B cell (primary cell): ENCODE data around the gene SEM1. TPM values are rescaled to one million over a fixed set of nuclear protein-coding genes. Genes with fewer than 3 reads are reported as not detected.
"Not testable (repeated sequence)": the region's sequence is repeated elsewhere in the genome, so short reads cannot be mapped to it uniquely, and the experiment has no call there.

Source experiments
- ATAC-seq: fragments of 200-7000 bp; cut with Tn5 transposase; one replicate; pipeline ENCODE4 v1.10.0; 2021; ENCODE audit warnings: low read depth, mild to moderate bottlenecking, moderate number of reproducible peaks, moderate library complexity
- CTCF ChIA-PET: fragments of 350-600 bp; sonication (Branson Sonifier 250); formaldehyde crosslinking; loops from one replicate; lab custom pipeline; 2021; ENCODE audit warnings: antibody characterized with exemption, inconsistent platforms; lab: Charles Lee
- POLR2A ChIA-PET: fragments of 350-600 bp; sonication (Branson Sonifier 250); formaldehyde crosslinking; loops from one replicate; lab custom pipeline; 2021; ENCODE audit warnings: antibody characterized with exemption; lab: Charles Lee
- DNase-seq: peaks from one replicate; pipeline ENCODE4 v3.0.0; 2013
- H2AFZ ChIP-seq: 2 replicates; pipeline ENCODE4 v1.6.1; 2012; ENCODE audit warnings: mild to moderate bottlenecking, low read depth, low read length; ENCODE audit not compliant: insufficient read depth, poor library complexity, severe bottlenecking
- H3K27ac ChIP-seq, 2 donors: 1 replicate in 1 of 2; 2 replicates in 1 of 2; pipeline ENCODE4 v1.5.1; 2012 to 2013; ENCODE audit warnings: low read length in 2 of 2, mild to moderate bottlenecking in 2 of 2, moderate library complexity in 1 of 2
- H3K27me3 ChIP-seq, 4 experiments: fragments of 200-600 bp in 1 of 4; sonication (generic) in 1 of 4; replicated peaks in 1 of 4; 1 replicate in 2 of 4; 2 replicates in 2 of 4; pipeline versions ENCODE4 v1.6.1 to v1.7.0; 2013 to 2016; ENCODE audit warnings: low read length in 3 of 4, mild to moderate bottlenecking in 2 of 4, mixed read lengths in 1 of 4, moderate library complexity in 1 of 4; ENCODE audit not compliant: insufficient read depth in 4 of 4, control insufficient read depth in 3 of 4; ENCODE audit errors: control extremely low read depth in 1 of 4
- H3K36me3 ChIP-seq, 2 experiments: replicated peaks in 1 of 2; 1 replicate in 1 of 2; 2 replicates in 1 of 2; pipeline versions ENCODE4 v1.6.1 to v1.7.1; 2013; ENCODE audit warnings: low read length in 1 of 2; ENCODE audit not compliant: insufficient read depth in 2 of 2, control insufficient read depth in 1 of 2; ENCODE audit errors: control extremely low read depth in 1 of 2, extremely low read depth in 1 of 2
- H3K4me1 ChIP-seq, 2 donors: fragments of 200-600 bp in 1 of 2; sonication (generic) in 1 of 2; 1 replicate in 1 of 2; 2 replicates in 1 of 2; pipeline versions ENCODE4 v1.5.1 to v1.6.1; 2013 to 2017; ENCODE audit warnings: low read length in 2 of 2; ENCODE audit not compliant: control insufficient read depth in 2 of 2, insufficient read depth in 2 of 2
- H3K4me2 ChIP-seq: replicated peaks from 2 replicates; pipeline ENCODE3; 2012; ENCODE audit warnings: mild to moderate bottlenecking, low read depth, low read length; ENCODE audit not compliant: poor library complexity, severe bottlenecking
- H3K4me3 ChIP-seq, 5 experiments: fragments of 200-600 bp in 1 of 5; sonication (generic) in 1 of 5; 1 replicate in 3 of 5; 2 replicates in 2 of 5; pipeline versions ENCODE4 v1.5.1 to v1.7.0; 2011 to 2016; ENCODE audit warnings: low read length in 4 of 5, mild to moderate bottlenecking in 4 of 5, low read depth in 2 of 5, control low read depth in 1 of 5, moderate library complexity in 1 of 5; ENCODE audit not compliant: insufficient read depth in 1 of 5; ENCODE audit errors: control extremely low read depth in 1 of 5, extremely low read depth in 1 of 5
- H3K79me2 ChIP-seq: fragments of 200-600 bp; sonication (generic); one replicate; pipeline ENCODE4 v1.6.0; 2016; ENCODE audit warnings: low read length; ENCODE audit not compliant: control insufficient read depth, insufficient read depth
- H3K9ac ChIP-seq: fragments of 200-600 bp; sonication (generic); 2 replicates; pipeline ENCODE4 v1.6.1; 2017; ENCODE audit warnings: mild to moderate bottlenecking, low read length, moderate library complexity
- H3K9me3 ChIP-seq, 3 donors: one replicate each; pipeline versions ENCODE4 v1.6.1 to v1.7.1; 2013; ENCODE audit warnings: low read length in 2 of 3; ENCODE audit not compliant: control insufficient read depth in 2 of 3, insufficient read depth in 1 of 3; ENCODE audit errors: control extremely low read depth in 1 of 3
- H4K20me1 ChIP-seq: 2 replicates; pipeline ENCODE4 v1.6.0; 2012; ENCODE audit warnings: mild to moderate bottlenecking, low read length; ENCODE audit not compliant: insufficient read depth, control insufficient read depth, poor library complexity, severe bottlenecking
- H3K27ac Mint-ChIP-seq: one replicate; pipeline ENCODE4 v1.8.0; 2021; ENCODE audit warnings: mixed read lengths
- H3K27me3 Mint-ChIP-seq: one replicate; pipeline ENCODE4 v1.8.0; 2021; ENCODE audit warnings: mixed read lengths
- H3K4me1 Mint-ChIP-seq: one replicate; pipeline ENCODE4 v1.8.0; 2021; ENCODE audit warnings: mixed read lengths
- H3K4me3 Mint-ChIP-seq: one replicate; pipeline ENCODE4 v1.8.0; 2021; ENCODE audit warnings: mixed read lengths
- H3K9me3 Mint-ChIP-seq: one replicate; pipeline ENCODE4 v1.8.0; 2022; ENCODE audit warnings: mixed read lengths; ENCODE audit not compliant: insufficient read depth
- EZH2 ChIP-seq: IDR thresholded peaks from 2 replicates; pipeline ENCODE4 v1.6.1; 2012; ENCODE audit warnings: borderline replicate concordance, low read depth, mild to moderate bottlenecking, moderate library complexity, low read length; ENCODE audit not compliant: insufficient read depth, poor library complexity, severe bottlenecking
- WGBS: methylation state at CpG from one replicate; pipeline ENCODE4 v1.1.5; 2013; ENCODE audit warnings: missing lambda C conversion rate; ENCODE audit not compliant: insufficient coverage; 5-methylcytosine and 5-hydroxymethylcytosine counted together
- intact Hi-C: fragments of 100-400 bp; cut with micrococcal nuclease; formaldehyde crosslinking; loops from one replicate; pipeline ENCODE4 v1.10.0; 2022
- polyA plus RNA-seq: library from polyadenylated mRNA; depleted of rRNA; stranded (reverse); fragments of >200 nt; gene quantifications from 2 replicates; pipeline ENCODE4 v1.2.3, GENCODE V29; 2012
- total RNA-seq, 2 donors: library from RNA; stranded (reverse); fragments of 120-200 nt in 1 of 2; gene quantifications; 1 replicate in 1 of 2; 2 replicates in 1 of 2; pipeline versions ENCODE4 v1.2.3 to v1.2.4, GENCODE V29; 2013 to 2022
- TF ChIP-seq, protein P1 (sequence below): fragments of 200-600 bp; IDR thresholded peaks from one replicate; pipeline ENCODE4 v1.8.0; 2022; ENCODE audit warnings: antibody characterized with exemption, mild to moderate bottlenecking

SEM1 gene
- total and polyA plus RNA-seq, 2 donors (not counting 1 experiment from before 2014, with no cell fraction given) = 6.0 to 30.3 TPM

DNA sequence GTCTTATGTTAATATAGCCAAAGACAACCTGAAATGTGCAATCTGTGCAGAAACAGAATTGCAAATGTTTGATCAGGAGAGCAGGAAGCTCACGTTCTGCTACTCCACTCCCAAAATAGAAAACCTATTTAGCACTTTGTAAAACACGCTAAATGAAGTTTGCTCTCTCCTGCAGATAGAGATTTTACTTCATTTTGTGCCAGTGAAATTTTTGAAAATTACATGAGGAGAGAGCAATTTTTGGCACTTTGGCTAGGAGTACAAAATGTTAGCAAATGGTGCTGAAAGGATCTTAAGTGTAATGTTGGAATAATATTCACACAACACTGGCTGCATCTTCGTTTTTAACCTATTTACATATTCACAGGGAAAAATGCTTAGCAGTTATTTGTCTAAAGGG lies 61.9 kb downstream of the SEM1 start:
- no peak overlapping the region for H3K27ac Mint-ChIP-seq
- no peak for ATAC-seq
- no peaks in the 10 kb centered on the region for H3K4me1 Mint-ChIP-seq
- no peak overlapping the region for H3K27ac ChIP-seq
- TF ChIP-seq, protein P1, sequence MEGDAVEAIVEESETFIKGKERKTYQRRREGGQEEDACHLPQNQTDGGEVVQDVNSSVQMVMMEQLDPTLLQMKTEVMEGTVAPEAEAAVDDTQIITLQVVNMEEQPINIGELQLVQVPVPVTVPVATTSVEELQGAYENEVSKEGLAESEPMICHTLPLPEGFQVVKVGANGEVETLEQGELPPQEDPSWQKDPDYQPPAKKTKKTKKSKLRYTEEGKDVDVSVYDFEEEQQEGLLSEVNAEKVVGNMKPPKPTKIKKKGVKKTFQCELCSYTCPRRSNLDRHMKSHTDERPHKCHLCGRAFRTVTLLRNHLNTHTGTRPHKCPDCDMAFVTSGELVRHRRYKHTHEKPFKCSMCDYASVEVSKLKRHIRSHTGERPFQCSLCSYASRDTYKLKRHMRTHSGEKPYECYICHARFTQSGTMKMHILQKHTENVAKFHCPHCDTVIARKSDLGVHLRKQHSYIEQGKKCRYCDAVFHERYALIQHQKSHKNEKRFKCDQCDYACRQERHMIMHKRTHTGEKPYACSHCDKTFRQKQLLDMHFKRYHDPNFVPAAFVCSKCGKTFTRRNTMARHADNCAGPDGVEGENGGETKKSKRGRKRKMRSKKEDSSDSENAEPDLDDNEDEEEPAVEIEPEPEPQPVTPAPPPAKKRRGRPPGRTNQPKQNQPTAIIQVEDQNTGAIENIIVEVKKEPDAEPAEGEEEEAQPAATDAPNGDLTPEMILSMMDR = no peak
- no peak for TF ChIP-seq EZH2
- peaks cover 1% of the 10 kb centered on the region for H3K9me3 Mint-ChIP-seq
- H2AFZ ChIP-seq = no peak overlapping the region
- no peaks in the 10 kb centered on the region for H3K4me1 ChIP-seq
- no peaks in the 10 kb centered on the region for H3K36me3 ChIP-seq
- intact Hi-C loops = no loop called here
- H4K20me1 ChIP-seq = no peaks in the 10 kb centered on the region
- peaks cover 0 to 3% (median 0%) of the 10 kb centered on the region in 3 donors for H3K9me3 ChIP-seq
- no CpG with 5 or more reads among the region's 3 CpGs for WGBS
- H3K4me3 Mint-ChIP-seq = no peak overlapping the region
- no peaks in the 10 kb centered on the region for H3K27me3 Mint-ChIP-seq
- H3K79me2 ChIP-seq = no peaks in the 10 kb centered on the region
- ChIA-PET POLR2A (no interaction called here), CTCF (no interaction called here)
- H3K4me2 ChIP-seq = no peak overlapping the region
- no peak overlapping the region for H3K4me3 ChIP-seq
- H3K9ac ChIP-seq = no peak overlapping the region
- no peaks in the 10 kb centered on the region for H3K27me3 ChIP-seq
- DNase-seq = no peak

DNA sequence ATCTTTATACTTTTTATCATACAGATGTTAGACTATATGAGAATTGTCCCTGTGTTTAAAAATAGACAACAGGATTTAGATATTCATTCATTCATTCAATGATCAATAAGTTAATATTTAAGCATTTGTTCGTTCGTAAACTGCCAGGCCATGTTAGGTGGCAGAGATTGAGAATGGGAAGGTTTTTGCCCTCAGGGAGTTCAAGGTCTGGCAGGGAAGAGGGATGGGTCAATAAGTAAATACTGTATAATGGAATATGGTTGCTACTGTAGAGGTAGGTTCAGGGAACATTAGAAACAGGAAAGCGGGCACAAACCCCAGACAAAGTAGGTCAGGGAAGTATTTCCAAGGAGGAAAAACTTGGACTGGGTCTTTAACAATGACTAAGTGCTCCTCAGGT lies 64.6 kb downstream of the SEM1 start:
- Histone ChIP-seq H3K9me3 (peaks cover 0 to 3% (median 0%) of the 10 kb centered on the region in 3 donors), H3K27me3 (no peaks in the 10 kb centered on the region), H2AFZ (no peak overlapping the region), H3K27ac (no peak overlapping the region), H3K36me3 (no peaks in the 10 kb centered on the region), H3K9ac (no peak overlapping the region), H4K20me1 (no peaks in the 10 kb centered on the region), H3K79me2 (no peaks in the 10 kb centered on the region), H3K4me1 (no peaks in the 10 kb centered on the region), H3K4me3 (no peak overlapping the region), H3K4me2 (no peak overlapping the region)
- DNase-seq = no peak
- no peaks in the 10 kb centered on the region for H3K9me3 Mint-ChIP-seq
- H3K27me3 Mint-ChIP-seq = no peaks in the 10 kb centered on the region
- CTCF ChIA-PET = no interaction called here
- H3K4me3 Mint-ChIP-seq = no peak overlapping the region
- WGBS = 100% methylated on average over 2 of the region's 3 CpGs
- no peak for ATAC-seq
- H3K4me1 Mint-ChIP-seq = no peaks in the 10 kb centered on the region
- TF ChIP-seq EZH2 = no peak
- TF ChIP-seq, protein P1 = no peak
- intact Hi-C loops = no loop called here
- H3K27ac Mint-ChIP-seq = no peak overlapping the region
- POLR2A ChIA-PET = no interaction called here

DNA sequence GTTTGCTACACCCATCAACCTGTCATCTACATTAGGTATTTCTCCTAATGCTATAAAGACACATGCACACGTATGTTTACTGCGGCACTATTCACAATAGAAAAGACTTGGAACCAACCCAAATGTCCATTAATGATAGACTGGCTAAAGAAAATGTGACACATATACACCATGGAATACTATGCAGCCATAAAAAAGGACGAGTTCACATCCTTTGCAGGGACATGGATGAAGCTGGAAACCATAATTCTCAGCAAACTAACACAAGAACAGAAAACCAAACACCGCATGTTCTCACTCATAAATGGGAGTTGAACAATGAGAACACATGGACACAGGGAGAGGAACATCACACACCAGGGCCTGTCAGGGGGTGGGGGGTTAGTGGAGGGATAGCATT lies 66.2 kb downstream of the SEM1 start:
- DNase-seq, H3K9me3 ChIP-seq, H3K36me3 ChIP-seq, intact Hi-C loops, H3K27me3 ChIP-seq, H3K27ac ChIP-seq, H3K27me3 Mint-ChIP-seq, H3K9me3 Mint-ChIP-seq, POLR2A ChIA-PET, CTCF ChIA-PET, H3K4me3 Mint-ChIP-seq, H3K4me3 ChIP-seq, H4K20me1 ChIP-seq, H3K4me1 ChIP-seq, H3K27ac Mint-ChIP-seq, ATAC-seq, H3K4me2 ChIP-seq, H3K79me2 ChIP-seq, H3K4me1 Mint-ChIP-seq, H2AFZ ChIP-seq, H3K9ac ChIP-seq: not testable (repeated sequence)
- no CpG with 5 or more reads among the region's 4 CpGs for WGBS
